ENCODE data around the gene ATG9B. TPM values are rescaled to one million over a fixed set of nuclear protein-coding genes. Genes with fewer than 3 reads are reported as not detected.

ATG9B gene
- total and polyA plus RNA-seq, 2 donors (not counting 1 experiment from before 2014, with no cell fraction given) = under 0.01 to 0.03 TPM

GRCh38 chr7:150994838-150995510, 29.3 kb downstream of the ATG9B start:
- no peaks in the 10 kb centered on the region for H3K27me3 ChIP-seq (ENCODE audit: control insufficient read depth, insufficient read depth, low read length)
- H3K4me1 ChIP-seq (ENCODE audit: control insufficient read depth, extremely low read depth, insufficient read depth, low read length) = no peaks in the 10 kb centered on the region
- no peak overlapping the region for H3K27ac ChIP-seq (ENCODE audit: insufficient read depth, low read length)
- no peak overlapping the region for H3K4me3 ChIP-seq (replicated peaks in 1 of 4; ENCODE audit: control extremely low read depth in 1 of 4, insufficient read depth in 1 of 4, low read depth in 3 of 4, low read length in 4 of 4)
- no peak overlapping the region for H3K9ac ChIP-seq (ENCODE audit: insufficient read depth, low read length)
- no peaks in the 10 kb centered on the region for H4K20me1 ChIP-seq (ENCODE audit: control insufficient read depth, extremely low read depth, insufficient read depth, low read length)
- no peak overlapping the region for H2AFZ ChIP-seq (ENCODE audit: low read length)
- no peaks in the 10 kb centered on the region for H3K79me2 ChIP-seq (ENCODE audit: control insufficient read depth, insufficient read depth, low read length)
- TF ChIP-seq EZH2 (IDR thresholded peaks at IDR 0.05; ENCODE audit: low read length, missing control alignments) (no peak), CTCF (conservative IDR thresholded peaks at IDR 0.05 in 1 of 2, IDR thresholded peaks at IDR 0.05 in 1 of 2; ENCODE audit: low read depth in 1 of 2, low read length in 2 of 2) (no peak)
- no peaks in the 10 kb centered on the region for H3K9me3 ChIP-seq (ENCODE audit: control insufficient read depth, insufficient read depth, low read depth, low read length)
- H3K4me2 ChIP-seq (ENCODE audit: extremely low read depth, insufficient read depth, low read length) = no peak overlapping the region
- H3K36me3 ChIP-seq (ENCODE audit: control insufficient read depth, insufficient read depth, low read length) = no peaks in the 10 kb centered on the region
- DNase-seq (ENCODE audit: low read depth in 2 of 2) = no peak

GRCh38 chr7:150994141-150994837, 30.0 kb downstream of the ATG9B start:
- no peak for DNase-seq (ENCODE audit: low read depth in 2 of 2)
- H2AFZ ChIP-seq (ENCODE audit: low read length) = no peak overlapping the region
- no peak overlapping the region for H3K27ac ChIP-seq (ENCODE audit: insufficient read depth, low read length)
- no peak overlapping the region for H3K9ac ChIP-seq (ENCODE audit: insufficient read depth, low read length)
- H3K79me2 ChIP-seq (ENCODE audit: control insufficient read depth, insufficient read depth, low read length) = no peaks in the 10 kb centered on the region
- H3K36me3 ChIP-seq (ENCODE audit: control insufficient read depth, insufficient read depth, low read length) = no peaks in the 10 kb centered on the region
- H3K4me3 ChIP-seq (replicated peaks in 1 of 4; ENCODE audit: control extremely low read depth in 1 of 4, insufficient read depth in 1 of 4, low read depth in 3 of 4, low read length in 4 of 4) = no peak overlapping the region
- no peaks in the 10 kb centered on the region for H4K20me1 ChIP-seq (ENCODE audit: control insufficient read depth, extremely low read depth, insufficient read depth, low read length)
- no peaks in the 10 kb centered on the region for H3K4me1 ChIP-seq (ENCODE audit: control insufficient read depth, extremely low read depth, insufficient read depth, low read length)
- no peaks in the 10 kb centered on the region for H3K9me3 ChIP-seq (ENCODE audit: control insufficient read depth, insufficient read depth, low read depth, low read length)
- no peak overlapping the region for H3K4me2 ChIP-seq (ENCODE audit: extremely low read depth, insufficient read depth, low read length)
- no peaks in the 10 kb centered on the region for H3K27me3 ChIP-seq (ENCODE audit: control insufficient read depth, insufficient read depth, low read length)
- TF ChIP-seq CTCF (conservative IDR thresholded peaks at IDR 0.05 in 1 of 2, IDR thresholded peaks at IDR 0.05 in 1 of 2; ENCODE audit: low read depth in 1 of 2, low read length in 2 of 2) (no peak), EZH2 (IDR thresholded peaks at IDR 0.05; ENCODE audit: low read length, missing control alignments) (no peak)

- no peak for DNase-seq (ENCODE audit: low read depth in 2 of 2)
- no peak overlapping the region for H3K4me2 ChIP-seq (ENCODE audit: extremely low read depth, insufficient read depth, low read length)
- H4K20me1 ChIP-seq (ENCODE audit: control insufficient read depth, extremely low read depth, insufficient read depth, low read length) = no peaks in the 10 kb centered on the region
- H2AFZ ChIP-seq (ENCODE audit: low read length) = no peak overlapping the region
- TF ChIP-seq CTCF (conservative IDR thresholded peaks at IDR 0.05 in 1 of 2, IDR thresholded peaks at IDR 0.05 in 1 of 2; ENCODE audit: low read depth in 1 of 2, low read length in 2 of 2) (no peak), EZH2 (IDR thresholded peaks at IDR 0.05; ENCODE audit: low read length, missing control alignments) (no peak)
- H3K27me3 ChIP-seq (ENCODE audit: control insufficient read depth, insufficient read depth, low read length) = no peaks in the 10 kb centered on the region
- H3K36me3 ChIP-seq (ENCODE audit: control insufficient read depth, insufficient read depth, low read length) = no peaks in the 10 kb centered on the region
- no peaks in the 10 kb centered on the region for H3K79me2 ChIP-seq (ENCODE audit: control insufficient read depth, insufficient read depth, low read length)
- no peaks in the 10 kb centered on the region for H3K4me1 ChIP-seq (ENCODE audit: control insufficient read depth, extremely low read depth, insufficient read depth, low read length)
- H3K9ac ChIP-seq (ENCODE audit: insufficient read depth, low read length) = no peak overlapping the region
- H3K4me3 ChIP-seq (replicated peaks in 1 of 4; ENCODE audit: control extremely low read depth in 1 of 4, insufficient read depth in 1 of 4, low read depth in 3 of 4, low read length in 4 of 4) = no peak overlapping the region
- no peak overlapping the region for H3K27ac ChIP-seq (ENCODE audit: insufficient read depth, low read length)
- H3K9me3 ChIP-seq (ENCODE audit: control insufficient read depth, insufficient read depth, low read depth, low read length) = no peaks in the 10 kb centered on the region
Observed at GRCh38 chr7:150993511-150993910, 30.8 kb downstream of the ATG9B start.

Data from fibroblast of lung (primary cell).